GM18867 (cell line): Measurements from ENCODE around the gene ADGRG4.
"Not testable (repeated sequence)": the region's sequence is repeated elsewhere in the genome, so short reads cannot be mapped to it uniquely, and the experiment has no call there.

ENCODE experiments used
- ATAC-seq: cut with Tn5 transposase; IDR thresholded peaks from one replicate; pipeline ENCODE4 v1.9.1; 2021; ENCODE audit warnings: mild to moderate bottlenecking, moderate library complexity; ENCODE audit not compliant: unreplicated experiment

ADGRG4 gene, protein sequence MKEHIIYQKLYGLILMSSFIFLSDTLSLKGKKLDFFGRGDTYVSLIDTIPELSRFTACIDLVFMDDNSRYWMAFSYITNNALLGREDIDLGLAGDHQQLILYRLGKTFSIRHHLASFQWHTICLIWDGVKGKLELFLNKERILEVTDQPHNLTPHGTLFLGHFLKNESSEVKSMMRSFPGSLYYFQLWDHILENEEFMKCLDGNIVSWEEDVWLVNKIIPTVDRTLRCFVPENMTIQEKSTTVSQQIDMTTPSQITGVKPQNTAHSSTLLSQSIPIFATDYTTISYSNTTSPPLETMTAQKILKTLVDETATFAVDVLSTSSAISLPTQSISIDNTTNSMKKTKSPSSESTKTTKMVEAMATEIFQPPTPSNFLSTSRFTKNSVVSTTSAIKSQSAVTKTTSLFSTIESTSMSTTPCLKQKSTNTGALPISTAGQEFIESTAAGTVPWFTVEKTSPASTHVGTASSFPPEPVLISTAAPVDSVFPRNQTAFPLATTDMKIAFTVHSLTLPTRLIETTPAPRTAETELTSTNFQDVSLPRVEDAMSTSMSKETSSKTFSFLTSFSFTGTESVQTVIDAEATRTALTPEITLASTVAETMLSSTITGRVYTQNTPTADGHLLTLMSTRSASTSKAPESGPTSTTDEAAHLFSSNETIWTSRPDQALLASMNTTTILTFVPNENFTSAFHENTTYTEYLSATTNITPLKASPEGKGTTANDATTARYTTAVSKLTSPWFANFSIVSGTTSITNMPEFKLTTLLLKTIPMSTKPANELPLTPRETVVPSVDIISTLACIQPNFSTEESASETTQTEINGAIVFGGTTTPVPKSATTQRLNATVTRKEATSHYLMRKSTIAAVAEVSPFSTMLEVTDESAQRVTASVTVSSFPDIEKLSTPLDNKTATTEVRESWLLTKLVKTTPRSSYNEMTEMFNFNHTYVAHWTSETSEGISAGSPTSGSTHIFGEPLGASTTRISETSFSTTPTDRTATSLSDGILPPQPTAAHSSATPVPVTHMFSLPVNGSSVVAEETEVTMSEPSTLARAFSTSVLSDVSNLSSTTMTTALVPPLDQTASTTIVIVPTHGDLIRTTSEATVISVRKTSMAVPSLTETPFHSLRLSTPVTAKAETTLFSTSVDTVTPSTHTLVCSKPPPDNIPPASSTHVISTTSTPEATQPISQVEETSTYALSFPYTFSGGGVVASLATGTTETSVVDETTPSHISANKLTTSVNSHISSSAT (N-terminal part only)

DNA sequence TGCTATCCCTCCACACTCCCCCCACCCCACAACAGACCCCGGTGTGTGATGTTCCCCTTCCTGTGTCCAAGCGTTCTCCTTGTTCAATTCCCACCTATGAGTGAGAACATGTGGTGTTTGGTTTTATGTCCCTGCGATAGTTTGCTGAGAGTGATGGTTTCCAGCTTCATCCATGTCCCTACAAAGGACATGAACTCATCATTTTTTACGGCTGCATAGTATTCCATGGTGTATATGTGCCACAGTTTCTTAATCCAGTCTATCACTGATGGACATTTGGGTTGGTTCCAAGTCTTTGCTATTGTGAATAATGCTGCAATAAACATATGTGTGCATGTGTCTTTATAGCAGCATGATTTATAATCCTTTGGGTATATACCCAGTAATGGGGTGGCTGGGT is at the start of gene ADGRG4:
Gene ADGRG4 (plus strand): TSS at position 243 of the 400 bp plus-strand sequence. CDS start 7,815 bp downstream, outside the sequence.
- ATAC-seq, result not testable (repeated sequence)

- peak; percentile 85 for ATAC-seq
Measured at GRCh38 chrX:136251041-136251991, 49.4 kb upstream of the ADGRG4 start, which contains the start of gene MAP7D3. Gene MAP7D3 (minus strand): TSS chrX:136251400. CDS start chrX:136251358, 42 bp downstream.

GRCh38 chrX:136255541-136255940 is 45.2 kb upstream of the ADGRG4 start:
- no peak for ATAC-seq

DNA sequence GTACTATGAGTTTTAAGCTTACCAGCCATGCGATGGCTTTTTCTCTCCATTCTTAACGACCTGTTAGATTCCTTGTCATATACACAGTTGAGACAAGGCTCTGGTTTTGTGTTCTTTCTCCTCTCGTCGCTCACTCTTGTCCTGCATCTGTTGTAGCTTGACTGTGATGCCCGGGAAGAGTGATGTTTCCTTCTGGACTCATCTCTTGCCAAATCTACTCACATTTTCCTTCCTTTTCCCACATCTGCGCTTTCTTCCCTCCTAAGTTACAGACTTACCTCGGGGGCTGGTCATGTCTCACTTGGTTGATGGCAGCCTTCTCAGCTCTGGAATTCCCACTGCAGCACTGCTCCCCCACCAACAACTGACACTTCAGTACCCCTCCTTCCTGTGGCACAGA is 44.7 kb upstream of the ADGRG4 start:
- ATAC-seq, result no peak

DNA sequence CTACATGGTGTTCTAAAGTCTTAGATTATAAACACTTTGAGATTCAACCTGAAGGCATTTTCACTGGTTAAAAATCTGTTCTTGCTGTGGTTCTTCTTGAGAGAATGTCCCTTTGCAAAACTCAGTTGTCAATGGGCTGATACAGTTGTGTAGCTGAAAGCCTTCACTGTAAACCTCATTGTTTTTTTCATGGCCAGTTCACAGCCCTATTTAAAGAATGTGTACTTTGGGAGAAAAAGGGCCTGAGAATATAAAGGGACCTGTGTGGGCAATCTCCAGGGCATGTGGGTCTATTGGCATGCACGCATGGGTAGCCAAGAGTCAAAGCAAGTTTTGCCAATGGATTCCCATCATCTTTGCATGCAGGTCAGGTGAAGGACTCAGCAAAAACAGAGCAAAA is 41.8 kb upstream of the ADGRG4 start:
- no peak for ATAC-seq

DNA sequence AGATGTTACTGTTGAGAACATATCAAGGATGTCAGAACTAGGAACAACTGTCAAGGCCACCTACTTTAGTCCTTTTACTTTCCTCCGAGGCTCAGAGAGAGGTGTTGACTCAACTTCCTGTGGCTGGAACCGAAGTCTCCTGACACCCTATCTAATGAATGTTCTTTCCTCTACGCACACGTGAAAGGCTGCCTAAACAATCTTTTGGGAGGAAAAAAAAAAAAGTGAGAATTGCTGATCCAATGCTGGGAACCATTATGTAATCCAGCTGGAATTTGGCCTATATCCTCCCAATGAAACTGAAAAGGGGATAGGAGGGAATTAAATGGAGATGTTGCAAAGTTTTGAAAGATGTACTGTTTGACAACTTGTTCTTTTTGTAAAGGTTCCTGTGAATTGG is 41.2 kb upstream of the ADGRG4 start:
- ATAC-seq, result no peak

DNA sequence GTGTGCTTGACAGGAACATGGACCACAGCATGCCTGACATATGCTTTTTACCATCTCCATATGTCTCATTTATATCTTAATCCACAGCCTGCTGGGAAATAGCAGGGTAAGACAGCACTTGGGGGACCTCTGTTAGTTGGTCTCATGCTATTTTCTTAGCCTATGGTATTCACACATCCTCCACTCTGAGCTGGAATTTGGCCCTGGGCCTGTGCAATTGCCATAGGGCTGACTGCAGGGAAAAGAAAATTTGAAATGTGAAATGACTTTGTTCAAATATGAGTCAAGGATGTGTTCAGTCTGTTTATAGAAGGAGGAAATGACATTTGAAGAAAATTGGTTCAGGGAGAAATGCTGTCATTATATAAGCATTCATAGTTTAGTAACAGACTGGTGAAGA is 40.0 kb upstream of the ADGRG4 start:
- no peak for ATAC-seq

DNA sequence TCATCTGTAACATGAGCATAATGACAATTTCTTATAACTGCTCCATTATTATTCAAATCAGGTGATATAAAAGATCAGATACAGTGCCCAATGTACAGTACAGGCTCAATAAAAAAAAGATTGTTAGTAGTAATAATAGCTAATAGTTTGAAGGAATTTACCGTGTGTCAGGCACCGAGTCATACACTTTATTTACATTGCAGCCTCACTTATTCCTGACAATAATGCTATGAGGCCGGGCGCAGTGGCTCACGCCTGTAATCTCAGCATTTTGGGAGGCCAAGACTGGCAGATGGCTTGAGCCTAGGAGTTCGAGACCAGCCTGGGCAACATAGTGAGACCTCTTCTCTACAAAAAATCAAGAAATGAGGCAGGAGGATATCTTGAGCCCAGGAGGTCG is 39.4 kb upstream of the ADGRG4 start:
- ATAC-seq, result no peak

- ATAC-seq, result no peak
Measured at GRCh38 chrX:136262243-136262642, 38.5 kb upstream of the ADGRG4 start.

DNA sequence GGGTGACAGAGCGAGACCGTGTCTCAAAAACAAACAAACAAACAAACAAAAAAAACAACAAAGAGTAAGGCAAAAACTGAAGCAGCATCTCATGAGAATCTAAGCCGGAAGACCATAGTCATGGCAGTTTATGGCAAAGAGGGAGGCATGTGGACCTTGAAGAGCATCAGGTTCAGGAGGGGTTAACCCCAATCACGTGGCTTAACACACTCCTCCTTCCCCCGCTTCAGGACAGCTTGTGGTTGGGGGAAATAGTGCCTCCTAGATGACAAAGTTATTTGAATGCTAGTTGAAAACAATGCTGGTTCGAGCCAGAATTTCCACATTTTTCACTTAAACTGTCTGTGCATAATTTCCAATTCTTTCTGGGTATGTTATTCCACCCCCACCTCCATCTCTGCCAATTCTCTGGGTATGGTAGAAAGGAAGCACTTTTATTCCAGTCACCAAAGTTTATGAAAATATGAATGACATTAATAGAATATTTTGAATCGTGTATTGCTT is 37.9 kb upstream of the ADGRG4 start:
- no peak for ATAC-seq

DNA sequence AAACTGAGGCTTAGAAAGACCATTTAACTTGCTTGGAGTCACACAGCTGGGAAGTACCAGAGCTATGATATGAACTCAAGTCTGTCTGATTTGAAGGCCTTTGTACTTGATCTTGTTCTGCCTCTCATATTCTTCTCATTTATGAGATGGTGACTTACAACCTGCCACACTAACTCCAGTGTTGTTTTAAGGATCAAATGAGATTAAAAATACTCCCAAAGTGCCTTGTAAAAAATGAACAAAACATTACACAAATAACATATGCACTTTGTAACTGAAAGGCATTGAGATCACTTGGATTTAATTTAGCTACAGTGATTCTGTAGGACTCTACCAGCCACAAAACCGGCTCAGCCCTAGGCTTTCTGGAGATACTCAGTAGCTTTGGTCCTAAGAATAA is 33.9 kb upstream of the ADGRG4 start:
- no peak for ATAC-seq

- ATAC-seq, result peak; percentile 71
Measured at GRCh38 chrX:136268051-136269048, 32.4 kb upstream of the ADGRG4 start.

GRCh38 chrX:136269921-136270320 is 30.8 kb upstream of the ADGRG4 start:
- no peak for ATAC-seq

GRCh38 chrX:136271300-136271699 is 29.5 kb upstream of the ADGRG4 start:
- peak; percentile 53 for ATAC-seq

- ATAC-seq, result no peak
Measured at GRCh38 chrX:136272325-136272724, 28.4 kb upstream of the ADGRG4 start.

GRCh38 chrX:136273986-136274385 is 26.8 kb upstream of the ADGRG4 start:
- ATAC-seq, result no peak

DNA sequence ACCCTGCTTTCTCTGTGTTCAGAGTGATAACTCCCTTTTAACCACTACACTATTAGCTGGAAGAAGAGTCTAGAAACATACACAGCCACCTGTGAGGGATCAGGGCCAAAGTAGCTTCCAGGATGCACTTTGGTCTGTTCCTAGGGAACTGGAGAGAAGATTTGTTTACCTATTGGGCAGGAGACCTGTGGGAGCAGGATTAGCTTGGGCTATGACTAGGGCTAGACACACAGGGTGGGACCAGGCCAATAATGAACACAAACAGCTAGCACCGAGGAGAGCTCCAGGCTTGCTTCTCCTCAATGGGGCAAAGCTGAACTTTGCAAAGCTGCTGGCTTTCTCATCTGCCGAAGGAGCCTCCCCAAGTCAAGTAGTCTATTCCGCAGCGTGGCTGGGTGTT is 25.2 kb upstream of the ADGRG4 start:
- ATAC-seq, result no peak

- not testable (repeated sequence) for ATAC-seq
Measured at GRCh38 chrX:136286375-136286774, 14.4 kb upstream of the ADGRG4 start.
